HG03432 (cell line): ENCODE data around the gene CACNA1E.

Source experiments
- ATAC-seq: cut with Tn5 transposase; IDR thresholded peaks from one replicate; pipeline ENCODE4 v1.9.1; 2021; ENCODE audit warnings: mild to moderate bottlenecking, moderate library complexity; ENCODE audit not compliant: unreplicated experiment

Gene CACNA1E

GRCh38 chr1:181483285-181484195 is at the start of gene CACNA1E:
Gene CACNA1E, plus strand, starts transcription at chr1:181483517. Its CDS starts 228 bp downstream, at chr1:181483745.
- no peak for ATAC-seq

- ATAC-seq, result no peak
Measured at GRCh38 chr1:181433931-181434330, 49.4 kb upstream of the CACNA1E start.

GRCh38 chr1:181438013-181438412 is 45.3 kb upstream of the CACNA1E start:
- ATAC-seq, result peak; percentile 88

- no peak for ATAC-seq
Measured at GRCh38 chr1:181440510-181440909, 42.8 kb upstream of the CACNA1E start.

GRCh38 chr1:181442181-181442525 is 41.2 kb upstream of the CACNA1E start:
- ATAC-seq, result no peak

GRCh38 chr1:181443231-181443853 is 40.0 kb upstream of the CACNA1E start:
- peak; percentile 57 for ATAC-seq

- no peak for ATAC-seq
Measured at GRCh38 chr1:181445436-181445835, 37.9 kb upstream of the CACNA1E start.

GRCh38 chr1:181448461-181448860 is 34.9 kb upstream of the CACNA1E start:
- ATAC-seq, result no peak

- ATAC-seq, result no peak
Measured at GRCh38 chr1:181451661-181452230, 31.6 kb upstream of the CACNA1E start.

GRCh38 chr1:181452746-181453145 is 30.6 kb upstream of the CACNA1E start:
- no peak for ATAC-seq

GRCh38 chr1:181453541-181454201 is 29.6 kb upstream of the CACNA1E start:
- no peak for ATAC-seq

- no peak for ATAC-seq
Measured at GRCh38 chr1:181456551-181456950, 26.8 kb upstream of the CACNA1E start.

GRCh38 chr1:181458419-181458818 is 24.9 kb upstream of the CACNA1E start:
- ATAC-seq, result no peak

- no peak for ATAC-seq
Measured at GRCh38 chr1:181459067-181459466, 24.2 kb upstream of the CACNA1E start.

GRCh38 chr1:181469829-181470228 is 13.5 kb upstream of the CACNA1E start:
- ATAC-seq, result no peak

GRCh38 chr1:181475580-181475979 is 7.7 kb upstream of the CACNA1E start:
- ATAC-seq, result no peak

- ATAC-seq, result no peak
Measured at GRCh38 chr1:181476581-181476980, 6.7 kb upstream of the CACNA1E start.

GRCh38 chr1:181478306-181478705 is 5.0 kb upstream of the CACNA1E start:
- ATAC-seq, result no peak

GRCh38 chr1:181479137-181479745 is 4.1 kb upstream of the CACNA1E start:
- ATAC-seq, result no peak

GRCh38 chr1:181482001-181482430 is 1.3 kb upstream of the CACNA1E start:
- ATAC-seq, result no peak
